Endothelial cell of umbilical vein (primary cell): Measurements from ENCODE around the gene CACNA1C. TPM values are rescaled to one million over a fixed set of nuclear protein-coding genes. Genes with fewer than 3 reads are reported as not detected.

ENCODE experiments used
- BruUV-seq: library from RNA; stranded (reverse); fragments of 400-500 nt; replicated peaks from 2 replicates; lab custom pipeline; 2021; lab: Mats Ljungman, UMichigan
- CTCF ChIA-PET: fragments of 300-600, 350-600 bp; sonication (Branson Sonifier 250); formaldehyde crosslinking; loops from one replicate; lab custom pipeline; 2021; ENCODE audit warnings: antibody characterized with exemption, inconsistent platforms; lab: Charles Lee
- POLR2A ChIA-PET: fragments of 300-600, 350-600 bp; sonication (Branson Sonifier 250); formaldehyde crosslinking; loops from one replicate; lab custom pipeline; 2021; ENCODE audit warnings: antibody characterized with exemption, inconsistent platforms; lab: Charles Lee
- DNase-seq: peaks from one replicate; pipeline ENCODE4 v3.0.0-alpha.2; 2011; ENCODE audit warnings: low read depth, low spot score
- FAIRE-seq: peaks from 2 replicates; lab custom pipeline; 2011; peaks lifted over from hg19 to GRCh38; lab: Jason Lieb, UNC
- H2AFZ ChIP-seq: 2 replicates; pipeline ENCODE4 v1.6.0; 2012; ENCODE audit warnings: low read depth, low read length, control low read depth, inconsistent platforms
- H3K27ac ChIP-seq: 2 replicates; pipeline ENCODE4 v1.5.1; 2011; ENCODE audit warnings: low read depth, mild to moderate bottlenecking, control low read depth, low read length, moderate library complexity; ENCODE audit not compliant: insufficient read depth
- H3K27me3 ChIP-seq, 2 experiments: 2 replicates each; pipeline versions ENCODE4 v1.6.0 to v1.6.1; 2011; ENCODE audit warnings: low read length in 2 of 2, mixed read lengths in 1 of 2; ENCODE audit not compliant: control insufficient read depth in 2 of 2, insufficient read depth in 2 of 2
- H3K36me3 ChIP-seq, 2 experiments: 2 replicates in 1 of 2; 3 replicates in 1 of 2; pipeline ENCODE4 v1.5.1; 2011; ENCODE audit warnings: low read length in 2 of 2, mild to moderate bottlenecking in 1 of 2, moderate library complexity in 1 of 2; ENCODE audit not compliant: control insufficient read depth in 2 of 2, insufficient read depth in 2 of 2; ENCODE audit errors: extremely low read depth in 1 of 2
- H3K4me1 ChIP-seq: 3 replicates; pipeline ENCODE4 v1.5.1; 2011; ENCODE audit warnings: mild to moderate bottlenecking, low read length; ENCODE audit not compliant: control insufficient read depth, insufficient read depth; ENCODE audit errors: extremely low read depth
- H3K4me2 ChIP-seq: 2 replicates; pipeline ENCODE4 v1.6.1; 2011; ENCODE audit warnings: low read length, control low read depth, mixed read lengths; ENCODE audit not compliant: insufficient read depth
- H3K4me3 ChIP-seq, 3 experiments: fragments of 200-600 bp in 1 of 3; sonication (generic), shearing (Covaris generic) in 1 of 3; replicated peaks in 1 of 3; 2 replicates each; pipeline ENCODE4 v1.5.1; 2011 to 2016; ENCODE audit warnings: control low read depth in 3 of 3, low read length in 3 of 3, mild to moderate bottlenecking in 2 of 3, inconsistent platforms in 1 of 3, low read depth in 1 of 3, moderate library complexity in 1 of 3; ENCODE audit not compliant: insufficient read depth in 1 of 3
- H3K79me2 ChIP-seq: 2 replicates; pipeline ENCODE4 v1.6.0; 2012; ENCODE audit warnings: low read length, inconsistent platforms; ENCODE audit not compliant: control insufficient read depth, insufficient read depth
- H3K9ac ChIP-seq: replicated peaks from 2 replicates; pipeline ENCODE3; 2011; ENCODE audit warnings: low read length, control low read depth; ENCODE audit not compliant: insufficient read depth; ENCODE audit errors: extremely low read depth
- H3K9me1 ChIP-seq: replicated peaks from 3 replicates; pipeline ENCODE4 v1.6.0; 2011; ENCODE audit warnings: mild to moderate bottlenecking, low read length; ENCODE audit not compliant: control insufficient read depth, insufficient read depth; ENCODE audit errors: extremely low read depth
- H3K9me3 ChIP-seq: replicated peaks from 2 replicates; pipeline ENCODE4 v1.5.1; 2012; ENCODE audit warnings: low read length, inconsistent platforms; ENCODE audit not compliant: control insufficient read depth, insufficient read depth
- H4K20me1 ChIP-seq: replicated peaks from 2 replicates; pipeline ENCODE3; 2011; ENCODE audit warnings: mild to moderate bottlenecking, low read length; ENCODE audit not compliant: control insufficient read depth, insufficient read depth; ENCODE audit errors: extremely low read depth
- GATA2 ChIP-seq: IDR thresholded peaks from 2 replicates; pipeline ENCODE4 v1.7.0; 2011; ENCODE audit warnings: low read depth, mild to moderate bottlenecking, moderate library complexity, mixed read lengths, low read length; ENCODE audit not compliant: insufficient read length, insufficient read depth
- MYC ChIP-seq: IDR thresholded peaks from one replicate; pipeline ENCODE4 v1.6.1; 2011; ENCODE audit warnings: mild to moderate bottlenecking, low read depth, low read length
- POLR2A ChIP-seq: IDR thresholded peaks from 2 replicates; pipeline ENCODE4 v1.6.1; 2012; ENCODE audit warnings: low read depth, mild to moderate bottlenecking, control low read depth, low read length
- POLR2AphosphoS5 ChIP-seq: IDR thresholded peaks from 2 replicates; pipeline ENCODE4 v1.6.1; 2012; ENCODE audit warnings: low read depth, mild to moderate bottlenecking, control low read depth, low read length, moderate library complexity; ENCODE audit not compliant: insufficient read depth
- dilution Hi-C: fragments of 300-500 bp; cut with MboI; formaldehyde crosslinking; loops from one replicate; pipeline ENCODE4 v1.15.0; 2019; ENCODE audit warnings: low sequenced_read_pairs; ENCODE audit not compliant: extremely low pct_ligation_motif_present
- intact Hi-C: fragments of 100-400 bp; cut with micrococcal nuclease; formaldehyde crosslinking; loops from one replicate; pipeline ENCODE4 v1.10.0; 2022
- polyA plus RNA-seq, 4 experiments: library from polyadenylated mRNA; depleted of rRNA in 3 of 4; stranded (reverse) in 3 of 4; unstranded in 1 of 4; fragments of >200 nt; gene quantifications; 2 replicates each; pipeline versions ENCODE4 v1.2.1 to v1.2.3, GENCODE V29; 2011 to 2012; ENCODE audit warnings: missing spikeins in 1 of 4
- total RNA-seq: library from RNA; stranded (reverse); gene quantifications from 2 replicates; pipeline ENCODE4 v1.2.3, GENCODE V29; 2021
- TF ChIP-seq, protein P1 (sequence below): IDR thresholded peaks from 2 replicates; pipeline ENCODE4 v1.6.1; 2011; ENCODE audit not compliant: insufficient read depth, insufficient read length

The CACNA1C gene
- total and polyA plus RNA-seq, 2 donors (not counting 3 experiments of a cell fraction or from before 2014, with no cell fraction given): not detected

DNA sequence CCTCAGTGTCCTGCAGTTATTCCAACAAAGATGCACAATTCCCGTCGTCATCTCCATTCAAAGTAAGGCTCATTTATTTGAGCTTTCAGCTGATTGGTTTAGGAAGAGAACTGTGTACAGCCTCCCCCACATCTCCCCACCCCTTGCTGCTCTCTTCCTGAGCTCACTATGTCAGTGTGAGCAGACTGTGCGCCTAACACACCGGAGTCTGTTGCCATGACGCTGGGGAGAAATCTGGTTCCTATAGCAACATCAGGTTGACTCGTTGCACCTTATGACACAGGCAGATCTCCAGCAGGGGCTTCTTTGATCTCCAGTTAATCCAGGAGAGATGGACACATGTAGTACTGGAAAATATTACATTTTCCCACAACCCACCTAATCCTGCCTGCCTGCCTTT lies 319.4 kb downstream of the CACNA1C start:
- H3K79me2 ChIP-seq: no peaks in the 10 kb centered on the region
- no peak overlapping the region for H3K27ac ChIP-seq
- intact Hi-C loops: no loop called here
- DNase-seq (no peak), FAIRE-seq (no peak)
- ChIA-PET POLR2A (no interaction called here), CTCF (no interaction called here)
- H4K20me1 ChIP-seq: no peaks in the 10 kb centered on the region
- BruUV-seq: no TSS peak
- no peaks in the 10 kb centered on the region for H3K9me1 ChIP-seq
- no peak overlapping the region for H3K4me2 ChIP-seq
- dilution Hi-C loops: no loop called here
- TF ChIP-seq POLR2AphosphoS5: no peak
- no peak for TF ChIP-seq POLR2A
- no peak for TF ChIP-seq MYC
- H3K36me3 ChIP-seq: no peaks in the 10 kb centered on the region
- no peak overlapping the region for H3K9ac ChIP-seq
- no peaks in the 10 kb centered on the region for H3K9me3 ChIP-seq
- H3K27me3 ChIP-seq: no peaks in the 10 kb centered on the region
- no peak overlapping the region for H2AFZ ChIP-seq
- H3K4me3 ChIP-seq: no peak overlapping the region
- H3K4me1 ChIP-seq: no peaks in the 10 kb centered on the region

DNA sequence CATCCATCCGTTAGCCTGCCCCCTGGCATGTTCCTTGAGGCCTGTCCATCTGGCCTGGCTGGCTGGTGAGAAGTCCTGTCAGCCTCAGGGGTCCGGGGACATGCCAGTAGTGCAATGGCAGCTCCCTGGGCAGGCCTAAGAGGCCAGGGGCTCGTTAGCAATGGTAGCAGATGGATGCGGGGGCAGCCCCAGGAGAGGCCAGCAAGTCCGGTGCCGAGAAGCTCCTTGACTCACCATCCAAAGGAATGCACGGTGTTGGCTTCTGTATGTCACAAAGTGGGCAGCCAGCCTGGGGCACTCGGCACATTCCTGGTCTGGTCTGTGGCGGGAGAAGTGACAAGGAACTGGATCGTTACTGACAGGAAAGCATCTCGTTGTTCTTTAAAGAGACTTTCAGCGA lies 319.9 kb downstream of the CACNA1C start:
- DNase-seq (no peak), FAIRE-seq (no peak)
- H3K9ac ChIP-seq: no peak overlapping the region
- BruUV-seq: no TSS peak
- H3K4me1 ChIP-seq: no peaks in the 10 kb centered on the region
- no peaks in the 10 kb centered on the region for H3K9me1 ChIP-seq
- ChIA-PET POLR2A (no interaction called here), CTCF (interaction anchor here (1.1 kb wide), 1 partner anchor 10 kb away, joined by 4 read pairs; no protein-coding TSS in a partner anchor)
- H3K4me3 ChIP-seq: no peak overlapping the region
- no peaks in the 10 kb centered on the region for H3K27me3 ChIP-seq
- H2AFZ ChIP-seq: no peak overlapping the region
- no peak overlapping the region for H3K4me2 ChIP-seq
- no peaks in the 10 kb centered on the region for H3K9me3 ChIP-seq
- dilution Hi-C loops: no loop called here
- intact Hi-C loops: no loop called here
- H3K27ac ChIP-seq: no peak overlapping the region
- no peaks in the 10 kb centered on the region for H3K36me3 ChIP-seq
- H3K79me2 ChIP-seq: no peaks in the 10 kb centered on the region
- H4K20me1 ChIP-seq: no peaks in the 10 kb centered on the region
- TF ChIP-seq, protein P1, sequence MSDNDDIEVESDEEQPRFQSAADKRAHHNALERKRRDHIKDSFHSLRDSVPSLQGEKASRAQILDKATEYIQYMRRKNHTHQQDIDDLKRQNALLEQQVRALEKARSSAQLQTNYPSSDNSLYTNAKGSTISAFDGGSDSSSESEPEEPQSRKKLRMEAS: no peak
- TF ChIP-seq POLR2AphosphoS5 (no peak), MYC (no peak), GATA2 (no peak)
